Ureter (tissue), 1 donor: ENCODE data around the gene TNFRSF18. TPM values are rescaled to one million over a fixed set of nuclear protein-coding genes. Genes with fewer than 3 reads are reported as not detected.

ENCODE experiments used
- DNase-seq: peaks from one replicate; pipeline ENCODE4 v3.0.0-alpha.2; 2020; ENCODE audit warnings: low spot score
- total RNA-seq: library from RNA; stranded (reverse); gene quantifications from one replicate; pipeline ENCODE4 v1.2.4, GENCODE V29; 2023
- donor health status: DM: yes; HTN: yes; CAD: no.

TNFRSF18 gene
- total RNA-seq, 1 donor from 2014 or later, result 3.3 TPM

GRCh38 chr1:1213345-1214265 lies 7.2 kb upstream of the TNFRSF18 start, which contains the start of gene TNFRSF4:
TSS of gene TNFRSF4 (minus strand) at chr1:1214153. CDS start at chr1:1214127, 26 bp downstream.
- no peak for DNase-seq

- DNase-seq, result no peak
These were observed 6.5 kb upstream of the TNFRSF18 start for GRCh38 chr1:1212780-1213344.

GRCh38 chr1:1211541-1212441 lies 5.4 kb upstream of the TNFRSF18 start:
- no peak for DNase-seq

GRCh38 chr1:1210726-1211540 lies 4.5 kb upstream of the TNFRSF18 start:
- DNase-seq, result no peak

- DNase-seq, result no peak
These were observed 2.5 kb upstream of the TNFRSF18 start for GRCh38 chr1:1208713-1209433.

GRCh38 chr1:1207571-1207892 lies 1.1 kb upstream of the TNFRSF18 start:
- no peak for DNase-seq

- DNase-seq, result no peak
These were observed 657 bp upstream of the TNFRSF18 start for GRCh38 chr1:1206966-1207531.

- DNase-seq, result no peak
These were observed 520 bp downstream of the TNFRSF18 start for GRCh38 chr1:1205769-1206375.

- no peak for DNase-seq
These were observed 1.2 kb downstream of the TNFRSF18 start for GRCh38 chr1:1204998-1205768.

GRCh38 chr1:1204425-1204920 lies 1.9 kb downstream of the TNFRSF18 start:
- DNase-seq, result no peak

GRCh38 chr1:1203561-1204424 lies 2.6 kb downstream of the TNFRSF18 start:
- DNase-seq, result no peak

GRCh38 chr1:1202831-1203560 lies 3.4 kb downstream of the TNFRSF18 start:
- no peak for DNase-seq

- DNase-seq, result no peak
These were observed 5.2 kb downstream of the TNFRSF18 start for GRCh38 chr1:1200876-1201810.

- no peak for DNase-seq
These were observed 6.2 kb downstream of the TNFRSF18 start for GRCh38 chr1:1199961-1200875.
